ENCODE data around the gene SVIL. TPM values are rescaled to one million over a fixed set of nuclear protein-coding genes. Genes with fewer than 3 reads are reported as not detected.

Gene SVIL
- polyA plus RNA-seq, 1 donor from 2014 or later, result 7.3 TPM

DNA sequence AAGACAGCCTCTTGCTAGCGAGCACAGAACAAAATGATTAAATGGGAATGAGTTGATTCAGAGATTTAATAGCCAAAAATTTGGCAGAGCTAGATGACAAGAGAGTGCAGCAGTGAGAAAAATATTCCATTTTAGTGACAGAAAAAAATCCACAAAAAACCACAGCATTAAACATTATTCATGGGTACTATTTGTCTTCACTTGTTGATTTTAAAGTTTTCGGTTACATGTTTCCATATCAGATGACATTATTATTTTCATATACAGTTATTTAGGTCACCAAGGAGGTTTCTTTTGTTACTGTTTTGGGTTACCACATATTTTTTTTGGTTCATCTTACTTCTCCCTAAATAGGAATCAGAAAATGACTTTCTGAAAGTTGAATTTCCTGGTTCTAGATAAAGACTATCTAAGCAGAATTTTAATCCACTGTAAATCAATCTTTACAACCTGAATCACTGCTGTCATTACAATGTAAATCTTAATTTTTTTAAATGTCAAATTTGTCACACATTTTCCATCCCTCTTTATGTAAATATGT, 87.9 kb downstream of the SVIL start:
- no peak overlapping the region for H3K4me2 ChIP-seq (ENCODE audit: low read length)
- H3K36me3 ChIP-seq (ENCODE audit: insufficient read depth, low read length), result no peaks in the 10 kb centered on the region
- H3K9ac ChIP-seq (ENCODE audit: low read length), result no peak overlapping the region
- no peak overlapping the region for H2AFZ ChIP-seq (ENCODE audit: low read depth, low read length)
- no peaks in the 10 kb centered on the region for H4K20me1 ChIP-seq (ENCODE audit: insufficient read depth)
- no peaks in the 10 kb centered on the region for H3K9me2 ChIP-seq (ENCODE audit: insufficient read depth, low read length)
- no peaks in the 10 kb centered on the region for H3K27me3 ChIP-seq (ENCODE audit: insufficient read depth, low read depth, low read length)
- H3F3A ChIP-seq (ENCODE audit: insufficient read depth, low read length, poor library complexity, severe bottlenecking), result no peaks in the 10 kb centered on the region
- TF ChIP-seq EP300 (conservative IDR thresholded peaks at IDR 0.05; ENCODE audit: poor library complexity, severe bottlenecking) (no peak), SMC3 (conservative IDR thresholded peaks at IDR 0.05; ENCODE audit: poor library complexity) (no peak), EZH2 (IDR thresholded peaks at IDR 0.05; ENCODE audit: borderline replicate concordance, insufficient read depth, low read length, poor library complexity, severe bottlenecking) (no peak), POLR2AphosphoS5 (IDR thresholded peaks at IDR 0.05) (no peak), MXI1 (conservative IDR thresholded peaks at IDR 0.05; ENCODE audit: poor library complexity, severe bottlenecking) (no peak), TAF1 (IDR thresholded peaks at IDR 0.05; ENCODE audit: low read depth) (no peak), CTCF (IDR thresholded peaks at IDR 0.05; ENCODE audit: poor library complexity, severe bottlenecking) (no peak), RAD21 (conservative IDR thresholded peaks at IDR 0.05) (no peak)
- TF ChIP-seq, protein P1, sequence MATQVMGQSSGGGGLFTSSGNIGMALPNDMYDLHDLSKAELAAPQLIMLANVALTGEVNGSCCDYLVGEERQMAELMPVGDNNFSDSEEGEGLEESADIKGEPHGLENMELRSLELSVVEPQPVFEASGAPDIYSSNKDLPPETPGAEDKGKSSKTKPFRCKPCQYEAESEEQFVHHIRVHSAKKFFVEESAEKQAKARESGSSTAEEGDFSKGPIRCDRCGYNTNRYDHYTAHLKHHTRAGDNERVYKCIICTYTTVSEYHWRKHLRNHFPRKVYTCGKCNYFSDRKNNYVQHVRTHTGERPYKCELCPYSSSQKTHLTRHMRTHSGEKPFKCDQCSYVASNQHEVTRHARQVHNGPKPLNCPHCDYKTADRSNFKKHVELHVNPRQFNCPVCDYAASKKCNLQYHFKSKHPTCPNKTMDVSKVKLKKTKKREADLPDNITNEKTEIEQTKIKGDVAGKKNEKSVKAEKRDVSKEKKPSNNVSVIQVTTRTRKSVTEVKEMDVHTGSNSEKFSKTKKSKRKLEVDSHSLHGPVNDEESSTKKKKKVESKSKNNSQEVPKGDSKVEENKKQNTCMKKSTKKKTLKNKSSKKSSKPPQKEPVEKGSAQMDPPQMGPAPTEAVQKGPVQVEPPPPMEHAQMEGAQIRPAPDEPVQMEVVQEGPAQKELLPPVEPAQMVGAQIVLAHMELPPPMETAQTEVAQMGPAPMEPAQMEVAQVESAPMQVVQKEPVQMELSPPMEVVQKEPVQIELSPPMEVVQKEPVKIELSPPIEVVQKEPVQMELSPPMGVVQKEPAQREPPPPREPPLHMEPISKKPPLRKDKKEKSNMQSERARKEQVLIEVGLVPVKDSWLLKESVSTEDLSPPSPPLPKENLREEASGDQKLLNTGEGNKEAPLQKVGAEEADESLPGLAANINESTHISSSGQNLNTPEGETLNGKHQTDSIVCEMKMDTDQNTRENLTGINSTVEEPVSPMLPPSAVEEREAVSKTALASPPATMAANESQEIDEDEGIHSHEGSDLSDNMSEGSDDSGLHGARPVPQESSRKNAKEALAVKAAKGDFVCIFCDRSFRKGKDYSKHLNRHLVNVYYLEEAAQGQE (IDR thresholded peaks at IDR 0.05; ENCODE audit: borderline replicate concordance), result no peak
- peaks cover 4% of the 10 kb centered on the region for H3K79me2 ChIP-seq (replicated peaks; ENCODE audit: insufficient read depth, low read length)
- no peak overlapping the region for H3K4me3 ChIP-seq (ENCODE audit: low read length)
- H3K27ac ChIP-seq (ENCODE audit: low read length), result no peak overlapping the region
- H3K9me3 ChIP-seq (ENCODE audit: low read length), result no peaks in the 10 kb centered on the region

DNA sequence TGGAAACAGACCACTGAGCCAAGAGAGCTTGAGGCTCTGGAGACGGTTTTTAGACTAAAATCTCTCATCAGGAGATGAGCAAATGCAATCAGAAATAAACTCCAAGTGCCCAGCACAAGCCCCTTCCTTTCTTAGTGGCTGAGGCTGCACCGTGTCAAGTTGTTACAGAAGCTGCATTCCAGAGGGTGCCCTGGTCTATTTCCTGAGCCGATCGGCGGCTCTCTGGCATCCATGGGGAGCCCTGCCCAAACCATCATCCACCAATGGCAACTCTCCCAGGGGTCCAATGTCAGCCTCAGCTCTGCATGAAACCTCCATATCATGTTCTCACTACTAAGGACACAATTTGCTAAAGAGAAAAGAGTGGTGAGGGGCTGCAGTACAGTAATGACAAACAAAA, 89.6 kb downstream of the SVIL start:
- Histone ChIP-seq H3K9ac (ENCODE audit: low read length) (no peak overlapping the region), H3K27me3 (ENCODE audit: insufficient read depth, low read depth, low read length) (no peaks in the 10 kb centered on the region), H4K20me1 (ENCODE audit: insufficient read depth) (no peaks in the 10 kb centered on the region), H3K79me2 (replicated peaks; ENCODE audit: insufficient read depth, low read length) (peaks cover 4% of the 10 kb centered on the region), H3K27ac (ENCODE audit: low read length) (no peak overlapping the region), H3K4me2 (ENCODE audit: low read length) (no peak overlapping the region), H3K9me2 (ENCODE audit: insufficient read depth, low read length) (no peaks in the 10 kb centered on the region), H3F3A (ENCODE audit: insufficient read depth, low read length, poor library complexity, severe bottlenecking) (no peaks in the 10 kb centered on the region), H3K36me3 (ENCODE audit: insufficient read depth, low read length) (no peaks in the 10 kb centered on the region), H3K4me3 (ENCODE audit: low read length) (no peak overlapping the region), H3K9me3 (ENCODE audit: low read length) (no peaks in the 10 kb centered on the region), H2AFZ (ENCODE audit: low read depth, low read length) (no peak overlapping the region)
- TF ChIP-seq POLR2AphosphoS5 (IDR thresholded peaks at IDR 0.05) (no peak), CTCF (IDR thresholded peaks at IDR 0.05; ENCODE audit: poor library complexity, severe bottlenecking) (no peak), SMC3 (conservative IDR thresholded peaks at IDR 0.05; ENCODE audit: poor library complexity) (no peak), MXI1 (conservative IDR thresholded peaks at IDR 0.05; ENCODE audit: poor library complexity, severe bottlenecking) (no peak), RAD21 (conservative IDR thresholded peaks at IDR 0.05) (no peak), EP300 (conservative IDR thresholded peaks at IDR 0.05; ENCODE audit: poor library complexity, severe bottlenecking) (no peak), EZH2 (IDR thresholded peaks at IDR 0.05; ENCODE audit: borderline replicate concordance, insufficient read depth, low read length, poor library complexity, severe bottlenecking) (no peak)
